ENCODE results near the gene NRP1.

DNA sequence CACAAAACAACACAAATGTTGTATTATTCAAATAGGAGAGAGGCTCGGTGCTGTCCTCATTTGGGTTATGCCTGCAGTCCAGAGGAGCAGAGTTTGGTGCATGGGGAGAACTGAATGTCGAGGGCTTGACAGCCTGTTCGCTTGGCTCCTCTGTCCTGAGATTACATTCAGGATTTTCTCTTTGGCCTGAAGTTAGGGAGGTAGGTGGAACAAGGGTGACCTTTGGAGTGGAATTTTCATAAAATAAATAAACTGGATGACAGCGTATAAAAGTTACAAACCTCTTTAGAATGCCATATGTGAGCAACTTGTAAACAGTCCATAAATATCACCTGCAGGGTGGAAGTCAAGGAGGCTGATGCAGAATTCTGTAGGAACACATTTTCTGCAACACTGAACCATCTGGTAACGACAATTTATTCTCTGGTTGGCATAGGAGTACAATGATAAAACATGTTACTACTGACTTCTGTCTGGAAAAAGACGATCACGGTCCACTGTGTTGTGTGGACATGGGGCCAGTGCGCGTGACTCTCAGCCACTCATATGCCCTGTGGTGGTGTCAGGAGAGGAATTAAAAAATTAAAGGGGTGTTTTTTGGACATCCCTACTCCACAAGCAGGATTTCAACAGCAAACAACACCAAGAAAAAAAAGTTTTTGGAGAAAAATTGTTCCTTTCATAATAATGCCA lies 33.2 kb downstream of the NRP1 start:
- TF ChIP-seq, protein P1, sequence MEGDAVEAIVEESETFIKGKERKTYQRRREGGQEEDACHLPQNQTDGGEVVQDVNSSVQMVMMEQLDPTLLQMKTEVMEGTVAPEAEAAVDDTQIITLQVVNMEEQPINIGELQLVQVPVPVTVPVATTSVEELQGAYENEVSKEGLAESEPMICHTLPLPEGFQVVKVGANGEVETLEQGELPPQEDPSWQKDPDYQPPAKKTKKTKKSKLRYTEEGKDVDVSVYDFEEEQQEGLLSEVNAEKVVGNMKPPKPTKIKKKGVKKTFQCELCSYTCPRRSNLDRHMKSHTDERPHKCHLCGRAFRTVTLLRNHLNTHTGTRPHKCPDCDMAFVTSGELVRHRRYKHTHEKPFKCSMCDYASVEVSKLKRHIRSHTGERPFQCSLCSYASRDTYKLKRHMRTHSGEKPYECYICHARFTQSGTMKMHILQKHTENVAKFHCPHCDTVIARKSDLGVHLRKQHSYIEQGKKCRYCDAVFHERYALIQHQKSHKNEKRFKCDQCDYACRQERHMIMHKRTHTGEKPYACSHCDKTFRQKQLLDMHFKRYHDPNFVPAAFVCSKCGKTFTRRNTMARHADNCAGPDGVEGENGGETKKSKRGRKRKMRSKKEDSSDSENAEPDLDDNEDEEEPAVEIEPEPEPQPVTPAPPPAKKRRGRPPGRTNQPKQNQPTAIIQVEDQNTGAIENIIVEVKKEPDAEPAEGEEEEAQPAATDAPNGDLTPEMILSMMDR (conservative IDR thresholded peaks at IDR 0.05 in 1 of 2, IDR thresholded peaks at IDR 0.05 in 1 of 2; ENCODE audit: extremely low read depth in 1 of 2, insufficient read depth in 1 of 2, low read depth in 1 of 2, low read length in 2 of 2) = no peak
- TF ChIP-seq EZH2 (IDR thresholded peaks at IDR 0.05; ENCODE audit: borderline replicate concordance, low read length) = no peak

All from mammary epithelial cell (primary cell).